ENCODE data around the gene REL. TPM values are rescaled to one million over a fixed set of nuclear protein-coding genes. Genes with fewer than 3 reads are reported as not detected.
"Not testable (repeated sequence)": the region's sequence is repeated elsewhere in the genome, so short reads cannot be mapped to it uniquely, and the experiment has no call there.

The REL gene
- polyA plus RNA-seq, 1 experiment, result 3.3 TPM

DNA sequence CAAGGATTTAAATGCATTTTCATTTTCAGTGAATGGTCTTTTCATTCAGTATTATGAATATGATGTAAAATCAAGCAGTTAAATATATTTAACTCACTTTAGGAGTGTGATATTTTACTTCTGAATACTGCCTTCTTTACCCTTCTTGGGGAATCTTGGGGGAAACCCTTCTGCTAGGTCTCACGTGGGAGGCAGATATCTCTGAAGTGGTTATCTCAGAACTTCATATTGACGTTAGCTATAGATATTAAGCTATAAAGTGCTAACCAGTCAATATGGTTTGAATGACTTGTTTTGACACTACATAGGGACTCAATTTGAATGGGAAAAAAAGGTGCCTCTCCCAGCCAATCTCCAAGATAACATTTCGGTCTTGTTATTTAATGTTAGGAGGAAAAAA, 9.8 kb downstream of the REL start:
- ChIA-PET CTCF (no interaction called here), POLR2A (no interaction called here)
- H3K4me3 ChIP-seq (ENCODE audit: low read depth, low read length), result no peak overlapping the region
- no peaks in the 10 kb centered on the region for H3K27me3 ChIP-seq (ENCODE audit: control insufficient read depth, insufficient read depth, low read length)
- no peaks in the 10 kb centered on the region for H3K9me3 ChIP-seq (ENCODE audit: control insufficient read depth, insufficient read depth, low read length)
- TF ChIP-seq, protein P1, sequence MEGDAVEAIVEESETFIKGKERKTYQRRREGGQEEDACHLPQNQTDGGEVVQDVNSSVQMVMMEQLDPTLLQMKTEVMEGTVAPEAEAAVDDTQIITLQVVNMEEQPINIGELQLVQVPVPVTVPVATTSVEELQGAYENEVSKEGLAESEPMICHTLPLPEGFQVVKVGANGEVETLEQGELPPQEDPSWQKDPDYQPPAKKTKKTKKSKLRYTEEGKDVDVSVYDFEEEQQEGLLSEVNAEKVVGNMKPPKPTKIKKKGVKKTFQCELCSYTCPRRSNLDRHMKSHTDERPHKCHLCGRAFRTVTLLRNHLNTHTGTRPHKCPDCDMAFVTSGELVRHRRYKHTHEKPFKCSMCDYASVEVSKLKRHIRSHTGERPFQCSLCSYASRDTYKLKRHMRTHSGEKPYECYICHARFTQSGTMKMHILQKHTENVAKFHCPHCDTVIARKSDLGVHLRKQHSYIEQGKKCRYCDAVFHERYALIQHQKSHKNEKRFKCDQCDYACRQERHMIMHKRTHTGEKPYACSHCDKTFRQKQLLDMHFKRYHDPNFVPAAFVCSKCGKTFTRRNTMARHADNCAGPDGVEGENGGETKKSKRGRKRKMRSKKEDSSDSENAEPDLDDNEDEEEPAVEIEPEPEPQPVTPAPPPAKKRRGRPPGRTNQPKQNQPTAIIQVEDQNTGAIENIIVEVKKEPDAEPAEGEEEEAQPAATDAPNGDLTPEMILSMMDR (IDR thresholded peaks at IDR 0.05; ENCODE audit: low read depth, low read length), result no peak
- no peak for DNase-seq (ENCODE audit: low read depth, low spot score)
- H3K27ac ChIP-seq (ENCODE audit: low read depth, low read length), result no peak overlapping the region

DNA sequence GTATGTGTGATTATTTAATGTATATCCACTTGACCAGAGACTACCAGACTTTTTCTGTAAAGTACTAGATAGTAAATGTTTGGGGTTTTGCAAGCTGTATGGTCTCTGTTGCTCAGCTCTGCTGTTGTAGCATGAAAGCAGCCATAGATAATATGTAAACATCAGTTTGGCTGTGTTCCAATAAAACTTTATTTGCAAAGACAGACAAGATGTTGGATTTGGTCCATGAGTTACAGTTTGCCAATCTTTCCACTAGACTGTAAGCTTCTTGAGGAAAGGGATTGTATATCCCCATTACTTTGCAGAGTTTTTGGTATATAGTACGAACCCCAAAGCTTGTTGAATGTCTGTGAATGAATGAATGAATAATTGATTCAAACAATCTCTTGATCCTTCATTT, 17.2 kb downstream of the REL start:
- CTCF ChIA-PET, result no interaction called here
- POLR2A ChIA-PET, result no interaction called here
- H3K27ac ChIP-seq (ENCODE audit: low read depth, low read length), result no peak overlapping the region
- DNase-seq (ENCODE audit: low read depth, low spot score), result no peak
- TF ChIP-seq, protein P1 (IDR thresholded peaks at IDR 0.05; ENCODE audit: low read depth, low read length), result no peak
- no peaks in the 10 kb centered on the region for H3K9me3 ChIP-seq (ENCODE audit: control insufficient read depth, insufficient read depth, low read length)
- H3K4me3 ChIP-seq (ENCODE audit: low read depth, low read length), result no peak overlapping the region
- no peaks in the 10 kb centered on the region for H3K27me3 ChIP-seq (ENCODE audit: control insufficient read depth, insufficient read depth, low read length)

DNA sequence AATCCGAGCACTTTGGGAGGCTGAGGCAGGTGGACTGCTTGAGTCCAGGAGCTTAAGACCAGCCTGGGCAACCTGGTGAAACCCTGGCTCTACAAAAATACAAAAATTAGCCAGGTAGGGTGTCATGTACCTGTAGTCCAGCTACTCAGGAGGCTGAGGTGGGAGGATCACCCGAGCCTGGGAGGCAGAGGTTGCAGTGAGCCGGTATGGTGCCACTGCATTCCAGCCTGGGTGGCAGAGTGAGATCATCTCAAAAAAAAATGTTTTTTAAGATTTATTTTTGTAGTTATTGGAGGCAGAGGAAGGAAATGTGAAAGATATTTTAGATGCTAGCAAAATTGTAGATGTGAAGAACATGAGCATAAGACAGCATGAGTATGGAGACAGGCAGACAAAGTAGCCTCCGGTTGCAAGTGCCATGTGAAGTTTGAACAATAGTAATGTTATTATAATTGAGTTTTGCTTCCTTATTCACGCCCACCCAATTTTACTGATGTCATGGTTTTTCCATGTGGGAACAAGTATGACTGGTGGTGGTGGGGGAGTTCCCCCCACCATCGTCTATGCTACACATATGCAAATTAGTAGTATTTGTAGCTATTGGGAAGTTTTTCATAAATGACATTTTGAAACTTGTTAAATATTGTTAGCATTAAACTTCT, 18.0 kb downstream of the REL start:
- Histone ChIP-seq H3K27ac (ENCODE audit: low read depth, low read length) (no peak overlapping the region), H3K9me3 (ENCODE audit: control insufficient read depth, insufficient read depth, low read length) (no peaks in the 10 kb centered on the region), H3K27me3 (ENCODE audit: control insufficient read depth, insufficient read depth, low read length) (no peaks in the 10 kb centered on the region), H3K4me3 (ENCODE audit: low read depth, low read length) (no peak overlapping the region)
- POLR2A ChIA-PET, result no interaction called here
- TF ChIP-seq, protein P1 (IDR thresholded peaks at IDR 0.05; ENCODE audit: low read depth, low read length), result no peak
- CTCF ChIA-PET, result interaction anchor here (0.9 kb wide), 1 partner anchor 35 kb away, joined by 3 read pairs; no protein-coding TSS in a partner anchor
- no peak for DNase-seq (ENCODE audit: low read depth, low spot score)

DNA sequence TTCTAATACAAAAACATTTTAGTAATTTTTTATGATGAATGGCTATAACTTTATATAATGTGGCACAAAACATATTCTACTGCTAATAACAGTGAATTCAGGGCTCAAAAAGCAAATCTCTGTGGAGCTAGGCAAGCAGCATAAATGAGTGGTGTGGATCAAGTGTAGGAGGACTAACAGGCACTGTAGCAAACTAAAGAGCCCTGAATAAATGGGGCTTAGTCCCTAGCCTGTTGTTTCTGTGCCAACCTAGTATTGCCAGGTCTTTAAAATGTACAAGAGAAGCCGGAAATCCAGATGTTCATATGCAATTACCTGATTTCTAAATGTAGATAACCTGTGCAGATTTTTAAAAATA, 18.5 kb downstream of the REL start:
- CTCF ChIA-PET, result interaction anchor here (0.9 kb wide), 1 partner anchor 35 kb away, joined by 3 read pairs; no protein-coding TSS in a partner anchor
- TF ChIP-seq, protein P1 (IDR thresholded peaks at IDR 0.05; ENCODE audit: low read depth, low read length), result no peak

DNA sequence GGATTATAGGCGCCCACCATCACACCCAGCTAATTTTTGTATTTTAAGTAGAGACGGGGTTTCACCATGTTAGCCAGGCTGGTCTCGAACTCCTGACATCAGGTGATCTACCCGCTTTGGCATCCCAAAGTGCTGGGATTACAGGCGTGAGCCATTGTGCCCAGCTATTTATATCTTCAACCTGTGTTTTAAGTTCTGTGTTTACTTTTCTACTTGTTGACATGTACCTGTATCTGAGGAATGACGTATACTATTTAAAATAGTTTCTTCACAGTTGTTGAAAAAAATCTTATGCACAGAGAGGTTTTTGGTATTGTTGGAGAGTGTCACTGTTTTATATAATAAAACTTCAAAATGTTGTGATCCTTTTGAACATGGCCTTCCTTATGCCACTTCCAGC, 19.9 kb downstream of the REL start:
- CTCF ChIA-PET, result not testable (repeated sequence)

More for the DNA sequence above, 18.5 kb downstream of the REL start:
- POLR2A ChIA-PET, result no interaction called here
- no peak for DNase-seq (ENCODE audit: low read depth, low spot score)
- Histone ChIP-seq H3K4me3 (ENCODE audit: low read depth, low read length) (no peak overlapping the region), H3K27ac (ENCODE audit: low read depth, low read length) (no peak overlapping the region), H3K27me3 (ENCODE audit: control insufficient read depth, insufficient read depth, low read length) (no peaks in the 10 kb centered on the region), H3K9me3 (ENCODE audit: control insufficient read depth, insufficient read depth, low read length) (no peaks in the 10 kb centered on the region)

DNA sequence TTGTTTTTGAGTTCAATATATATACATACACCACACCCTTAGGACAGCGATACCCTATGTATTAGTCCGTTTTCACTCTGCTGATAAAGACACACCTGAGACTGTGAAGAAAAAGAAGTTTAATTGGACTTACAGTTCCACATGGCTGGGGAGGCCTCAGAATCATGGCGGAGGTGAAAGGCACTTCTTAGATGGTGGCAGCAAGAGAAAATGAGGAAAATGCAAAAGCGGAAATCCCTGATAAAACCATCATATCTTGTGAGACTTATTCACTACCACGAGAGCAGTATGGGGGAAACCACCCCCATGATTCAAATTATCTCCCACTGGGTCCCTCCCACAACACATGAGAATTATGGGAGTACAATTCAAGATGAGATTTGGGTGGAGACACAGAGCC, 24.5 kb downstream of the REL start:
- H3K27ac ChIP-seq (ENCODE audit: low read depth, low read length); H3K4me3 ChIP-seq (ENCODE audit: low read depth, low read length); CTCF ChIA-PET; H3K9me3 ChIP-seq (ENCODE audit: control insufficient read depth, insufficient read depth, low read length); DNase-seq (ENCODE audit: low read depth, low spot score); H3K27me3 ChIP-seq (ENCODE audit: control insufficient read depth, insufficient read depth, low read length); POLR2A ChIA-PET: not testable (repeated sequence)

More for the DNA sequence above, 19.9 kb downstream of the REL start:
- POLR2A ChIA-PET; DNase-seq (ENCODE audit: low read depth, low spot score); H3K27me3 ChIP-seq (ENCODE audit: control insufficient read depth, insufficient read depth, low read length); H3K27ac ChIP-seq (ENCODE audit: low read depth, low read length); H3K9me3 ChIP-seq (ENCODE audit: control insufficient read depth, insufficient read depth, low read length); H3K4me3 ChIP-seq (ENCODE audit: low read depth, low read length): not testable (repeated sequence)
